GM21576 (cell line): ENCODE measurements around the gene C14orf132.

Experiments
- ATAC-seq: cut with Tn5 transposase; IDR thresholded peaks from one replicate; pipeline ENCODE4 v1.9.1; 2021; ENCODE audit warnings: mild to moderate bottlenecking, moderate library complexity; ENCODE audit not compliant: unreplicated experiment

The C14orf132 gene

GRCh38 chr14:96081767-96082400, 42.7 kb downstream of the C14orf132 start:
- ATAC-seq = no peak

DNA sequence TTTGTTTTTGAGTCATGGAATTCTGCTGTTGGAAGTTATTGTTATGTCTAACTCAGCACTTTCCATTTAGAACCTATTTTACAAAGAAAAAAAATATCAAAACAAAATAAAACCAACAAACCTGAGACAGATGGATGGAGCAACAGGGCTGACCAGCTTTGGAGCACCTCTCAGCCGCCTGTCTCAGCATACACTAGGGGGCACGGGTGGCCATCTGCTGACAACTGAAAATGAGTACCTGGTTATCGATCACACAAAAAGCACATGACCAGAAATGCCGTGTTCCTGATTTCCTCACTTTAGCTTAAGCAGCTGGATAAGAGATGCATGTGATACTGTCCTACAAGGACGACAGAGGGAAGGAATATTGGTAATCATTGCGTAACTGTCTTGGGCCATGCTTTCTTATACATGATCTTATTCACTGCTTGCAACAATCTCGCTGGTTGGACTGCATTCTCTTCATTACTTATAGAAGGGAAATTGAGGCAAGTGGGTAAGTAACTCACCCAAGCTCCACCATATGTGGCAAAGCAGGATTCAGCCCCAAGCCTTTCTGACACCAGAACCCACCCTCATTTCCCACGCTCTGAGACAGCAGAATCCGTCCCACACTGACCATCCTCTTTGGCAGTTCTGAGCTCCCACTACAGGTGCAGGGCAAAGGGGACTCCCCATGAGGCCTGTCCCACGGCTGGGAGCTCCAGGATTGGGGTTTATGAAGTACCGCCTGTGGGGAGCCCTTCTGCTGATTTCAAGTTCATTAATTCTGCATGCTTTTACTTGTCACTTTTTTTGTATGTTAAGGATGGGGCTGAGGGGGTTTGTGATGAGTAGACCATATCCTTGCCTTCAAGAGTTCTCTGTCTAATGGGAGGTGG, 43.5 kb downstream of the C14orf132 start:
- ATAC-seq = no peak

- no peak for ATAC-seq
Observed at GRCh38 chr14:96083667-96084320, 44.6 kb downstream of the C14orf132 start.

- ATAC-seq = no peak
Observed at GRCh38 chr14:96084796-96085195, 45.6 kb downstream of the C14orf132 start.

DNA sequence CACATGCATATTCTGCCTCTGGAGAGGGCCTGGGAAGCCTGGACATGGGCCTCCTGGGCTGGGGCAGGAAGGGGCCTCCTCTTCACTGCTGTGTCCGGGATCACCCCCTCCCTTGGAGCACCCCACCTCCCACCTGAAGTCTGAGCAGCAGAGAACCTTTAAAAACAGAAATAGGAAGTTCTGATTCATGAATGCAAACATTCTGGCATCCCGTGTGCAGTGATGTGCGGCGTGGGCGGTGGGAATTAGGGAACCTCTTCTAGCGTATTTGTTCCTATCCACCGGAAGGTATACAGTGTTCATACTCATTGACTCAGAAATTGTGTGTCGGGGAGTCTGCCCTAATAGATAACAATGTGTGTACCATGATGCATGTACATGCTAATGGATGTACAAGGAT, 46.2 kb downstream of the C14orf132 start:
- ATAC-seq = no peak

- ATAC-seq = no peak
Observed at GRCh38 chr14:96086032-96086431, 46.9 kb downstream of the C14orf132 start.

GRCh38 chr14:96086574-96087077, 47.5 kb downstream of the C14orf132 start:
- no peak for ATAC-seq

DNA sequence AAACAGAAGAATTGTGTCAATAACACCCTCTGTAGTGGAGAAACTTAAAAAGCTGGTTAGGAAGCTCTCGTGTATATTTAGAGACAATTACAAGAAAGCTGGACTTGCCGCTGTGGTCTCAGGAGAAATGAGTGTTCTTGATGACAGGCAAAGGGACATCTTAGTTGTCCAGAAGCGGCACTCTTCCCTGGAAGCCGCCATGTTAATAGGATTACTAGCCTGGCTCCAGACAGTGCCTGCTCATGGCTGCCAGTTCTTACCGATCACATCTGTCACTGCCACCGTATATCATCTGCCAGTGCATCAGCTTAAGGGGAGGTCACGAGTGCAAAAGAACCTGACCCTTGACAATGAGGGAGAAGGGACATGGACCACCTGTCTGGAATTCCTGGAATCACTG, 48.9 kb downstream of the C14orf132 start:
- ATAC-seq = no peak

DNA sequence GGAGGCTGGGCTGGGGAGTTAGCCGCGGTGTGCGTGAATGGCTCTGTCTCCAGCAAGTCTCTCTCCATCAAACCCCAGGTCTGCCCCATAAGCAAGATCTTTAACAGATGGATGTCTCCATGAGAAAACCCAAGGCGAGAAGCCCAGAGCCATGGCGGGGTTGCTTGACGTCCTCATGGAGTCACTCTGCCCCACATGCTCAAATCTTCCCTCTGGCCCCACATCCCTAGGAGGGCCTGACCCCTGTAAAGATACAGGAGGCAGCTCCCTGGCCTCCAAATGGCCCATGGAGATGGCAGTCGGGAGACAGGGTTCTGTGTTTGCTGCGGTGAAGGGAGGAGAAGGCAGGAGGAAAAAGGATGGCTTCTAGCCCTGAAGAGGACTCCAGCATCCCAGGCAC, 49.3 kb downstream of the C14orf132 start:
- ATAC-seq = no peak

GRCh38 chr14:96088911-96089310, 49.7 kb downstream of the C14orf132 start:
- no peak for ATAC-seq

GRCh38 chr14:96089401-96089800, 50.2 kb downstream of the C14orf132 start:
- no peak for ATAC-seq

GRCh38 chr14:96090441-96091148, 51.4 kb downstream of the C14orf132 start:
- ATAC-seq = no peak

- no peak for ATAC-seq
Observed at GRCh38 chr14:96091149-96091693, 52.1 kb downstream of the C14orf132 start.

GRCh38 chr14:96091941-96092411, 52.8 kb downstream of the C14orf132 start:
- ATAC-seq = no peak

- ATAC-seq = no peak
Observed at GRCh38 chr14:96092936-96093335, 53.8 kb downstream of the C14orf132 start.

DNA sequence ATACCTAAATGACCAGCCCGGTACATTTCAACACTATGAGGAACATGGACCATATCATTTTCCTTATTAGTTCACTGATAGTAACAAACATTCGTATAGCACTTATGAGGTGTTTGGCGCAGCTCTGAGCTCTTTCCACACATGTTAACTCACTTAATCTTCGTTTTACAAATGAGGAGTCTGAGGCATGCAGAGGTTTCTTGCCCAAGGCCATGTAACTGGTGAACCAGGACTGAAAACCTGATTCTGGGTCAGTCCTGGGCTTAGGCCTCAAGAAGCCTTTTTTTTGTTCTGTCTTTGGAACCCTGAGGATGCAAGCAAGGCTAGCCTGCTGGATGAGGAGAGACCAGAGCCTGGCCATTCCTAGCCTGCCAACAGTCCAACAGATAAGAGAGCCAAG, 55.0 kb downstream of the C14orf132 start:
- no peak for ATAC-seq

- ATAC-seq = no peak
Observed at GRCh38 chr14:96094656-96095055, 55.5 kb downstream of the C14orf132 start.

DNA sequence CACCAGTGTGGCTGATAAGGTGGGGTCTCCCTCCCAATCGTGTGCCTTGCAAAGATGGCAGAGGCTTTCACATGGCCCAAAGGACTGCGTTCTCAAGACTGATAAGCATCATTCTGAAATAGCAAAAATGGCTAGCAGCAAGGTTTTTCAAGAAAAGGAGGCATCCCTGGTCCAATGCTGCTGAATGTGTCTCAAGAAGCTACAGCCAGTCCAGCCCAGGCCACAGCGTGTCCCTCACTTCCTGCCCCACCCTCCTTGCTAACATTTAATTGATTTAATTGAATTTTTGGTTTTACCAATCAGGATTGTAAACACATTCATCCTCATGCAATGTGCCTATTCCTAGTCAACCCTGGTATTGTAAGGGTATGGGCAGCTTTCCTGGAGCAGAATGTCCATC, 55.9 kb downstream of the C14orf132 start:
- no peak for ATAC-seq

DNA sequence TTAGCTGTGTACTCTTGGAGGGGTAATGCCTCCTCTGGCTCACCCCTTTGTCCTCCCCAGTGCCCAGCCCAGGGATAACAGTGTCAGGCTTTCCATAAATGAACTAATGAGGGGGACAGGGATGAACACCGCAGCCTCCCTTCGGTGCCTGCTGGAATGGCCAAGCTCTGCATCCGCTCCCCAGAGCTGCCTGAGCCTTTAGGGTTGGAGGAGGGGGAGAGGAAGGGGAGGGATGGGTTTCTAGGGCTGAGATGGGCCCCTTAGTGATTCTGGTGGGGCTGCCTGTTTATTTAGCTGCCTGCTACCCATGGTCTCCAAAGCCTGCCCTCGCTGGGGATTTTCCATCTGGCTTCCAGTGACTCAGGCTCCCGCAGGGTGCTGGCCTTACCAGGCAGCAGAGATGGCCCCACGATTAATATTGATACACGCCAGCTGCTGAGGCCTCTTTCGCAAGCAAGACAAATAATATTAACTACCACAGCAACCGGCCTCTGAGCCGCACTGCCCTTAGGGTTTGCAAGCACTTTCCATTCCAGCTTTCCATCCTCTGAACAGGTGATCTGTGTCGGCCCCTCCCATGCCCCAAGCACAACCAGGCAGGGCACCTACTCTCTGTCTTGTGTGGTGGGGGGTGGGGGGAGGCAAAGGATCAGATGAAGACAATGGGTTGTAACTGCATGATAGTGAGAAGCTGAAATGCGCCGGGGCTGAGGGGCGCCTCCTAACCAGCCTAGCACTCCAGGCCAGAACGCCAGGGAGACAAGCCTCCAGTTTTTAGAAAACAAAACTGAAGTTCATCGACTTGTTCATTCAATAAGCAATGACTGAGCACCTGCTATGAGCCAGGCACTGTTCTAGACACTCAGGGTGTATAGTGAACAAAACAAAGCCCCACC, 56.7 kb downstream of the C14orf132 start:
- no peak for ATAC-seq
